GM21390 (cell line): Measurements from ENCODE around the gene PWWP2B.

Experiments used
- ATAC-seq: cut with Tn5 transposase; IDR thresholded peaks from one replicate; pipeline ENCODE4 v1.9.1; 2021; ENCODE audit not compliant: unreplicated experiment

Gene PWWP2B

DNA sequence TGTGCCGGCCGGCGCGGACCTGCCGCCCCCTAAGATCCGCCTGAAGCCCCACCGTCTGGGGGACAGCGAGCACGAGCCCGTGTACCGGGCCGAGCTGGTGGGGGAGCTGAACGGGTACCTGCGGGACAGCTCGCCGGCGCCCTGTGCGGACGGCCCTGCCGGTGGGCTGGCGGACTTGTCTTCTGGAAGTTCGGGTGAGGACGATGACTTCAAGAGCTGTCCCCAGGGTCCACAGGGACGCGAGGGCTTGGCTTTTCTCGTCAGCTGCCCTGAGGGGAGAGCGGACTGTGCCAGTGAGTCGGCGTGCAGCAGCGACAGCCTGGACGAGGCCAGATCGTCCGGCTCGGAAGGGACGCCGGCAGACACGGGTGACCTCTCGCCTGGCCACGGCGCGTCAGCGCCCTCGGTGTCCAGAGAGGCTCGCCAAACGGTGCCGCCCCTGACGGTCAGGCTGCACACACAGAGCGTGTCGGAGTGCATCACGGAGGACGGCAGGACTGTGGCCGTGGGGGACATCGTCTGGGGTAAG lies 8.5 kb downstream of the PWWP2B start:
- no peak for ATAC-seq

DNA sequence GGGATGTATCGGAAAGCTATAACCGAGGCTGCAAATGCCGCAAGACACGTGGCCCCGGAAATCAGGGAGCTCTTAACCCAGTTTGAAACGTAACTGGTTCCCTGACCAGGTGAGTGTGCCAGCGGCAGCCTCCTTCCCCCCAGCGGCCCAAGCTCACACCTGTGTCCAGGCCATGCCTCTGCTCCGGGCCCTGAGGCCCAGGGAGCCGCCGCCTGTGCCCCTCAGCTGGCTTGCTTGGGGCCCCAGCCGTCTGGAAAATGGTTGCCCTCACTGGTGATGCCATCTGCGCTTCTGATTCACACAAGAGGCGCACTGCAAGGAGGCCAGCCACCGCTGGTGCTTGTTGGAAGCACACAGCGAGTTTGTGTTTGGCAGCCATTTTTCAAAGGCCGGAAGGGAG lies 9.2 kb downstream of the PWWP2B start:
- ATAC-seq = no peak

DNA sequence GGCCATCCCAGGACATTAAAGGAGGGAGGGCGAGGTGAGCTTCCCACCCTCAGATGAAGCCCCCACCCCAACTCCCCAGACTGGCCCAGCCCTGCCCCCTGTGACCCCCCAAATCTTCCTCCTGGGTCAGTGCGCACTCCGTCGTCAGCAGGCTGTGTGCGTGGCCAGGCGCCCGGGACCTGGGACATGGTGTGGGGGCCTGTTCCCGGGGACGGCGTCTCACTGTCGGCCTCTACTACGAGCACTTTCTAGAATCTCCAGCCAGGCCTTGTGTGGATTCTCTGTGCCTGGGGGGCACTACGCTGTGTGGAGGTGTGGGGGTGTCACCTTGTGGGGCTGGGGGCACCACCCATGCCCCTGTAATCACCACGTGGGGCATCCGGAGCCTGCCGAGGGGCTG lies 9.8 kb downstream of the PWWP2B start:
- ATAC-seq = no peak

DNA sequence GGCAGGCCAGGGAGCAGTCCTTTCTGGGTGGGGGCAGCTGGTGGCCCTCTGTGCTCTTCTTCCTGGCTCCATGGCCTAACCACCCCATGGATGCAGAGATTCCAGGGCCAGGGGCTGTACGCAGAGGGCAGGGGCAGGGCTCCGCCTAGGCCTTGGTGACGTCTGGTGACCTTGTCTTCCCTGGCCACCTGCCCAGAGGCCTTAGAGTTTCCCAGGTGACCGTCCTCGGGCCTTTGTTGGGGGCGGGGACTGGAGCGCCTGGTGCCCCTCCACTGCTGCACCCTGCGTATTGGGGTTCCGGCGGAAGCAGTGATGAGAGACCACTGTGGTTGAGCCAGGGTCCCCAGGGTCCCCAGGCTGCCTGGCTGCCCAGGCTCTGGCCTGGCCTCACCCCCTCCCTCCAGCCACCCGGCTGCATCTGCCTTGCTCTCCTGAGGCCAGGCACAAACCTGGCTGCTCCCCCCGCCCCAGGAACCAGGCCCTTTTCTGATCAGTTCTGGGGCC lies 10.3 kb downstream of the PWWP2B start:
- no peak for ATAC-seq

DNA sequence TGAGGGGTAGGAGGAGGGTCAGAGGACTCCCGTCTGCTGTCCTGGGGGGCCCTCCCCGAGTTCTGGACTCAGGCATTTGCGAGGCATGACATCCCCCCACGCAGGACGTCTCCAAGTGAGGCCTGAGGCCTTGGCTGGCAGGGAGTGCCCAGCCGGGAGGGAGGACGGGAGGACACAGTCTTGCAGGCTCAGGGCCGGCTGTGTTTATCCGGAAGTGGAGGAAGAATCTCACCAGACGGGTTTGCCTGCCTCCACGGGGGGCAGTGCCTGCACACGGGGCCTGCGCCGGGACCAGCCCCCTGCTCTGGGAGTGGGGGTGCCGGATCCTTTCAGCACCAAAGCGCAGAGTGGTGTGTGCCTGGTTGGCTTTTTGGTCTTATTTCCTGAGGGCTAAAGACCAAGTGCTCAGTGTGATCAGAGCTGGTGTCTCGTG lies 10.9 kb downstream of the PWWP2B start:
- ATAC-seq = no peak

DNA sequence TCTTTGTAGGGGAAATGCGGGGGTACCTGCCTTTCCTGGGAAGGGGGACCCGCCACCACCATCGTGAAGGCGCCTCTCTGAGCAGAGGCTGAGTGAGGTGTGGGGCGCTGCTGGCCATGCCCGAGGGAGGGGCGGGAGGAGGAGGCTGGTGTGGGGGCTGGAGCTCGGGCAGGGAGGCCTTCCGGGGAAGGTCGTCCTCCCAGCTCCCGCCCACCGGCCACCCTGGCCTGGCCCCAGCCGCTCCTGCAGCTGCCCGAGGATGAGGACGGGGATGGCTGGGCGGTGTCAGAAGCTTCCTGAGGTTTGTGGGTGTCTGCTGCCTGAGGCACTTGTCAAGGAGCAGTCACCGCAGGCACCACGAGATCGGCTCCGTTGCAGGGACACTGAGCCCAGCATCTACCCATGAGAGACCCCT lies 11.4 kb downstream of the PWWP2B start:
- no peak for ATAC-seq

DNA sequence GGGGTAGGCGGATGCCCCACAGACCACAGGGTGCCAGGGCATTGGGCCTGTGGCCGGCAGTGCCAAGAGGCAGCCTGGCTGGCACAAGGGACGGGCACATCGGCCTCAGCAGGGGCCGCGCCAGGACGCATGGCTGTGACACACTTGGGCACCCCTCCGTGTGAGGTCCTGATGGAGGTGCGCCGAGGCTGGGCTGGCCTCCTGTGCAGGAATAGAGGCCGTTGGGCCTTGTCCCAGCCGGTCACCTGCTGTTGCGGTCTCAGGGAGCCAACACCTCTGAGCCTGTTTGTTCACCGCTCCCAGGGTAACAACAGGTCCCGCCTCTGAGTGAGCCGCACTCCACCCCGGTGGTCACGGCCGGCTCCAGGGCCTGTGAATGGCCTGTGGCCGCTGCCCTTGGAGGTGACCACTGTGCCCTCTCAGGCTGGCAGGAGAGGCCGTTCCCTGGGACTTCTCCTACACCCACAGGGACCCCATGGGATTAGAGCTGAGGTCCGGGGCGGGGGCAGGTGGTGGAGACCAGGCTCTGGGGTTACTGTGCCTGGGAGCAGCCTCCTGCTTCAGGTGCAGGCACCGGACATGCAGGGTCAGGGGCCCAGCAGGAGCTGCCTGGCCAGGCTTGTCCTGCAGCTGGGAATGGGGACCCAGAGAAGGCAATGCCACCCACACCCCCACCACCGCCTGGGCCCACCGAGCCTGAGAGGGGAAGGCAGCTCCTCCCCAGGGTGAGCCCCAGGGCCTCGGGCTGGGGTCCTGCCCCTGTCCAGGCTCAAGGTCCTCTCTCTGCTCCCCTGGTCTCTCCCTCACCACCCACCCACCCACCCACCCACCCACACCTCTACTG lies 12.0 kb downstream of the PWWP2B start:
- no peak for ATAC-seq

DNA sequence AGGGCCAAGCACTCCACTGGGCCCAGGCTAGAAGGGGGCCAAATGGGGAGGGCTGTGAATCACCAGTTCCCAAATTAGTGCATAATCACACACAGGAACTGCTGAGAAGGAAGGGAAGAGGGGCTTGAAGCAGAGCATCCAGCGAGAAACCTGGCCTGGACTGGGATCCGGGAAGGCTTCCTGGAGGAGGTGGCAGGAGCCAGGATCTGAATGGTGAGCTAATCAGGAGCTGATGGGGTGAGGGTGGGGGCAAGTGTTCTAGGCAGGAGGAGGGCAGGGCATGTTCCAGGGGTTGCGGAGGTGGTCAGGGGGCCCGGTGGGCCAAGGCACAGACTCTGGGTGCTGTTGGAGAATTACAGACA lies 12.6 kb downstream of the PWWP2B start:
- ATAC-seq = no peak

DNA sequence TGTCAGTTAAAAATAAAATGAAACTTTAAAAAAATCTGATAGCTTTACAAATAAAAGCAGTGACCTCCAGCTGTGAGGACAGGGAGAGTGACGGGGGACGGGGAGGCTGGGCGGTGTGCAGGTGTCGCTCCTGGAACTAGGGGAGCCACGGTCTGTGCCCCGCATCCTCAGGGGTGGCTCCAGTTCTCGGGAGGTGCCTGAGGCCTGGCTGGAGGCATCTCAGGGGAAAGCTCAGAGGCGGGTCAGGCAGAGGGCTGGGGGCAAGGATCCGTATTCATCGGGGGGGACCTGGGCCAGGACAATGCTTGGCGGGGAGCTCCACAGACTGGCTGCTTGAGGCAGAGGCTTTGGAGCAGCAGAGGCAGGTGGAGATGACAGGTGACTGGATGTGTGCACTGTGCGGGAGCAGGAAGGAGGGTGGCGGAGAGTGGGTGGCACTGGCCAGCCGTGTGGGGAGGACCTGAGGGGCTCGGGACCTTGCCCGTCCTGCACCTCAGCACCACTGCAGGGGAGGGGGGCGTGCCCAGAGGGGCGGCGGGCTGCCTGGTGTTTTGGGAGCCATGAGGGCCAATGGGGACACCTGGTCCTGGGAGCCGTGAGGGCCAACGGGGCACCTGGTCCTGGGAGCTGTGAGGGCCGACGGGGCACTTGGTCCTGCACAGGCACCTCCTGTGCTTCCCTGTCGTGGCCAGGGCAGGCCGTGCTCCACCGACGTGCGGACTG lies 13.2 kb downstream of the PWWP2B start:
- ATAC-seq = no peak

DNA sequence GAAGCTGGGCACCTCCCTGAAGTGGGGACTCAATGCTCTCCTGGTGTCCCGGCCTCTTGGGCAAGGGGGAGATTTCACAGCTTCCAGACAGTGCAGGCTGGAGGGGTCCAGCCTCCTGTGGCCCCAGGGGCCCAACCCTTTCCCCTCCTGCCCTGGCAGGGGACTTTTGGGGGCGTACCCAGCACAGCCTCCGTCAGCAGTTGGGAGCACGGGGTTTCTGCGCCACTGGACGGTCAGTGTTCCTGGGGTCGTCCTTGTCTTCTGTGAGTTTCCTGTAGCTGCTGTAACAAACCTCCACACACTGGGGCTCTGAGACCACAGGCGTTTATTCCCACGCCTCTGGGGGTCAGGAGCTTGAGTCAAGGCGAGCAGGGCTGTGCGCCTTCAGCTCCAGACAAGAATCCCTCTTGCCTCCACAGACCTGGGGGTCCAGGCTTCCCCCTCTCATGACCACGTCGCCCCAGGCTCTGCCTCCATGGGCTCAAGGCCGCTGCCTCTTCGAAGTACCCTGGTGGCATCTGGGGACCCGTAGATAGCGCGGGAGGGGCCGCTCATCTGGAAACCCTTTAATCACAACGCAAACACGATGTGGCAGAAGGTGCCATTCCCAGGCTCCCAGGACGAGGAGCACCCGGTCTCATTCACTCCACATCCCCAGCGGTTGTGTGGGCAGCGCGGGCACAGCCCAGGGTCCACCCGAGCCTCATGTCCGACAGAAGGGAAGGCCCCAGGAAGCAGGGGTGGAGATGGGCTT lies 14.0 kb downstream of the PWWP2B start:
- ATAC-seq = no peak

DNA sequence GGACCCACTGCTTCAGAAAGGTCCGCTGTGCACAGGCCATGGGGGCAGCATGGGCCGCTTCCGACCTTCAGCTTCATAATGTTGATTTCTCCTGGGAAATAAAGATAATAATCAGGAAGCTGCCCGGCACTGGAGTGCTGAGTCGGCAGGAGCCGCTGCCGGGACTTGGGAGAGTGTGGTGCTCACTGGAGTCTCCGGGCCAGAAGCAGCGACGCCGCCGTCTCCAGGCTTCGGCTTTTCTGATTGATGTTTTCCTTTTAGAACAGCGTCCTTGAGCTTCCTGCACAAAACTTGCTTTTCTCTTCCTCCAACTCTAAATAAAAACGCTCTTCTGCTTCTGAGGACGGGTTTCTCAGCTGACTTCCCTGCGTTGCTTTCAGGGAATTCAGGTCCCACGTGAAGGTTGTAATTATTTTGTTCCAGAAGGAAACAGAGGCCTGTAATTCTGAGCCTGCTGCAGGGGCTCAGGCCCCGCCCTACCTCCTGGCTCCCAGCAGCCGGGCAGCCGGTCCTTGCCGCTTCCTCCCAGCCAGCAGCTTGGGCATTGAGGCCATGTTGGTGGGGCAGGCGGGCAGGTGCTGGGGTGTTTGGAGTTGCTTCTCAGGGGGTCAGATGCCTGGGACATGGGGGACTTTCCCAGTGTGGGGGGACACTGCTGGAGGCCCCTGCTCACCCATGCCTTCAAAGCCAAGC lies 14.7 kb downstream of the PWWP2B start:
- ATAC-seq = no peak

DNA sequence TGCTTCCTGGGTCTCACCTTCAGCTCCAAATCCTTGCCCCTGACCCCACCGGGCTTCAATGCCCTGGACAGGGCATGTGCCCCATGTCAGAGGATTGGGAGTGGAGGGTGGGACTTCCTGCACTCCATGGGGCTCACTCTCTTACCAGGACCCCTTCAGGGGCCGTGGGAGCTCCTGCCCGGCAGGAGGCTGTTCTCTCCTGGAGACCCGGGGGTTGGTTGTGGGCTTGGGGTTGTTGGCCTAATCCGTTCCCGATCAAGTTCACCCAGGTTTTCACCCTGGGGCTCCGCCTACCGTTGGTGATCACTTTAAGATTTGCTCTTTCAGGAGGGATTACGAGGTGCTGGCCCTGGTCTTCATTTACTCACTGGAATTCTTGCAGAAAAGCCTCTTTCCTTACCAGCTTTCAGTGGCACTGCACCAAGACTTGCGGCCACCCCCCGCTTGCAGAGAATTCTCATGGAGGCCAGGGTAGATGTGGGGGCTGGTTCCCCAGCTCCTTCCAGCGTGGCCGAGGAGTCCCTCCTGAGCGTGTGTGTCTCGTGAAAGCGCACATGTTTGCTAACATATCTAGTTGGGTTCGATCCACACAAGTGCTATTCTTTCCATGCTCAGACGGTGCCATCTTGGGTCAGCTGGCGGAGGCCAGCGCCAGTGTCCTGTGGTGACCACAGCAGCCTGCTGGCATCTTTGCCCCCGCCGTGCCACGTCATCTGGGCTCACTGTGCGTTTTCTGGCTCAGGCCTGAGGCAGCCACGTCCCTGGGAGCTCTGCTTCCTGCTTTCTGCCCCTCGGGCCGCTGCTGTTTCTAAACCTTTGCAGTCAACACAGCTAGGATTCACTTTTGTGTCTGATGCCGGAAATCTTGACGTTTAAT lies 15.6 kb downstream of the PWWP2B start:
- no peak for ATAC-seq

DNA sequence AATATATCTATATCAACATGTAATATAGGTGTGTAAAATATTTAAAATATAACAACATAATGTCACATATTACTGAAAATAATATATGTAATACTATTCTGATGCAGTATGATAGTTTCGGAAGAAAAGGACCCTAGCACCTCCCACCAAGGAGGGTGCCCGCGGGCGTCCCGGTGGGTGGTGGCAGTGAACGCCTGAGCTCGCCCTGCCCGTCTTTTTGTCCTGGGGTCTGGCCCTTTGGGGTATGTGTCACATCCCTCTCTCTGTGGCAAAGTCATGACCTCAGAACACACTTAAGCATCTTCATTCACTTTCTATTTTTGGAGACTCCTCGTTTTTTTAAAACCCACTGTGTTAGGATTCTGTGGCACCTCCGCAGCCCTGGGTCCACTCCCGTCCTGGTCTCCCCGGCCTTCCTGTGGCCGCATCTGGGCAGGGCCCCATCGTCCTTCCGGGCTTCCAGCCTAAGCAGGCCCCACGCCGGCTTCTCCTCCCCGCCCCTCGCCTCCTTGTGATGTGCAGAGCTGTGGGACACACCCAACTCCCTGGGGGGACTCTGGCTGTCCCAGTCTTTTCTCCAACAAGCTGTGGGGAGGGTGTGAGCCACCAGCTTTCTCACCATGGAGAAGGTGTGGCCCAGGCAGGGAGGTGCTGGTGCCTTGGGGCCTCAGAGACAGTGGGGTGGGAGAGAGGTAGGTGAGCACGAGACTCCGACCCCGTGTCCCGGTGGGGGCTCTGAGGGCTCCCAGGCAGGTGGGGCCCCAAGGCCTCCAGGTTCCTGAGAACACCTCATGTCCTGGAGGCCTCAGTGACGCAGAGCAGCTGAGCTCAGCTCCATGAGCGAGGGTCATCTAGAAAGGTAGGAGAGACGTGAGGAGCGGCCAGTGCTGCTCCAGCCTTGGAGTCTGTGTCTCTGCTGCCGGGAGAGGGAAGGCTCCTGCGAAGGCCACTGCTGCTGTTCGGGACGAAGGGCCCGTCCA lies 16.5 kb downstream of the PWWP2B start:
- ATAC-seq = no peak

DNA sequence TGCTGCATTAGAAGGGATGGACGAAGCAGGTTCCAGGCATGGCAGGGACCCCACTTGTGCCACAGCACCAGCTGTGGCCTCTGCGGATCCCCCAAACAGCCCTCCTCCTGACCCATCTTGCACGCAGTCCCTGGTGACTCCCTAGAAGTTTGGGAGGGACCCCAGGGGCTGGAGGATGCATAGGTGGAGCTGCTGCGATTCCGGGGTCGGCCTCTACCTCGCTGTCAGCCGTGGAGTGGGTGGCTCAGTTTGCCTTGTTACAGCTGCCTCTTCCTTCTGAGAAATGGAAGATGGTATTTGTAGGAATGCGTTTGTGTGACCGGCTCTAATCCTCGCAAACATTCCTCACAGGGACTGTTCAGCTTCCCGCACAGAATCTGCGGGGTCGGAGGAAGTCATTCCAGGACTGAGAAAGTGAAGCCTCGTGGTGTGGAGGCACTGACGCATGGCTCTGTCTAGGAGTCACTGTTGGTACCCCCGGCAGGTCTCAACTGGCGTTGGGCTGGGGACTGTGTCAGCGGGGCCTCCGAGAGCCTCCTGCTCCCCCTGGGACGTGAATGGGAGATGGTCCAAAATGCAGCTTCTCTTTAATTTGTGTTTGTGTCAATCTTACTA lies 17.5 kb downstream of the PWWP2B start:
- ATAC-seq = no peak

DNA sequence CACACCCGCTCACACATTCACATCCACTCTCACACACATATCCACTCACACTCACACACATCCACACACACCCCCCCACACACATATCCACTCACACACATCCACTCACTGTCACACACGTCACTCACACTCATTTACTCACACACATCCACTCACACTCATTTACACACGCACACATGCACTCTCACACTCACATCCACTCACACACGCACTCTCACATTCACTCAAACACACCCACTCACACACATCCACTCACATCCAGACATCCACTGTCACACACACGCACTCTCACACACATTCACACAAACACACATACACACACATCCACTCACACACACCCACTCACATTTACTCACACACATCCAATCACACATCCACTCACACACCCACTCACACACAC lies 18.3 kb downstream of the PWWP2B start:
- no peak for ATAC-seq

DNA sequence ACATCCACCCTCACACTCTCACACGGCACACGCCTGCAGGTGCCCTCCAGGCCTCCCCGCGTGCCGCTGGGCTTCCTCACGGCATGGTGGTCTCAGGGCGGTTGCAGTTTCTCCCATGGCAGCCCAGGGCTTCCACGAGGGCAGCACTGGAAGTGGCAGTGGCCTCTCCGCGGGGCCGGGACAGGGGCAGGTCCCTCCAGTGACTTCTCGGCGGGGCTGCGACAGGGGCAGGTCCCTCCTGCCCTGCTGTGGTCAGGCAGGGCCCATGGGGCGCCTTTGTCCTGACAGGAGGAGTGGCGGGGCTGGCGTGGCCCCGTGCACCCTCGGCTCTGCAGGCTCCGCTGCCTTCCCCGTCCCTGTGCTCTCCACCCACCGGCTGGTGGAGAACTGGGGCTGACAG lies 19.0 kb downstream of the PWWP2B start:
- no peak for ATAC-seq

DNA sequence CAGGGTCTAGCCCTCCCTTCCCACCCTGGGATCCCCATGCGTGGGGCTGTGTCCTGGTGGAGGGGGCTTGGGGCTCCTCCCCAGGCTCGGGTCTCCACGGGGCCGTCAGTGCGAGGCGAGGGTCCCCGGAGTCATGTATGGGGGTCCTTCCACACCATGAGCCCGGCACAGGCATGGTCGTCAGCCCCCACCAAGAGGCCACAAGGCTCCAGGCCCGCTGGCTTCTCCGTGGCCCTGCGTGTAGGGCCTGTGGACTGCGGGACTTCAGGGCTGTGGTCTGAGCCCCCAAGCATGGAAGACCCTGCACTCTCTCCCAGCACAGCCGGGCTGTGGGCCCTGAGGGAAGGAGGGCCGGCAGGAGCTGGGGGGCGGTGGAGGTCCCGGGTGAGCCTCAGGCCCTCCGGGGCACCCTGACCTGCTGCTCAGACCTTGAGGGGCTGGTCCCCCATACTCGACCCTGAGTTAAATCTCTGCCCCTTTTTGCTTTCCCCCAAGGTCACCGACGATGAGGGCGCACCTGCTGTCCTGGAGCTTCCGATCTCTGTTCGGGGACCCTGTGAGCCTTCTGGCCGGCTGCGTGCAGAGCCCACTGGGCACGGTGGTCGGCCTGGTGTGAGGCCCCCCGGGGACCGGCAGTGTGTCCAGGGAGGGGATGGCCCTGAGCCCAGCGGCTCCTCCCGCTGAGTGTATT lies 19.7 kb downstream of the PWWP2B start:
- no peak for ATAC-seq
